Measurements from ENCODE around the gene SMARCC1. TPM values are rescaled to one million over a fixed set of nuclear protein-coding genes. Genes with fewer than 3 reads are reported as not detected.

Gene SMARCC1
- total RNA-seq, 2 experiments from 2014 or later, result 96.4 to 109 TPM

DNA sequence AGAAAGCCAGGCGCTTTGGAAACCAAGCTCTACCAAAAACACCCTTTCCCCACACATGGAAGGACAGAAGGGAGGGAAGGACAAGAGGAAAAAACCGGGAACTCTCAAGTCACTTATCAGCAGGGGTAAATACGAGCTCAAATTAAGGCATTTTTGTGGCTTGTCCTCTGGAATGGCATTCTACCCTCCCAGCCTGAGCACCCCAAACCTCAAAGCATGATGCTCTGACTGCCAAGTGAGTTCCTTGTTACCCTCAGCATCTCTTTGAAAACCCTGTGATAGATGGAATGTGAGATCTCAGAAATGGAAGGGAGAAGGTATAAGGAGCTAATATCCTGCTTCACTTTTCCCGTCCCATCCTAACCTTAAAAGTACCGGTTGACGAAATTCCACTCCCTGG lies 194.9 kb downstream of the SMARCC1 start:
- Mint-ChIP-seq H3K4me3 (no peak overlapping the region), H3K9me3 (no peaks in the 10 kb centered on the region), H3K36me3 (ENCODE audit: low read depth) (peaks cover 27% of the 10 kb centered on the region), H3K27ac (no peak overlapping the region), H3K4me1 (no peaks in the 10 kb centered on the region), H3K27me3 (no peaks in the 10 kb centered on the region)
- no peak for DNase-seq
- POLR2A ChIA-PET, result no interaction called here
- CTCF ChIA-PET, result interaction anchor here (0.6 to 1.3 kb wide), 3 partner anchors 11 to 426 kb away, joined by 3 to 4 read pairs (median 3); no protein-coding TSS in a partner anchor

DNA sequence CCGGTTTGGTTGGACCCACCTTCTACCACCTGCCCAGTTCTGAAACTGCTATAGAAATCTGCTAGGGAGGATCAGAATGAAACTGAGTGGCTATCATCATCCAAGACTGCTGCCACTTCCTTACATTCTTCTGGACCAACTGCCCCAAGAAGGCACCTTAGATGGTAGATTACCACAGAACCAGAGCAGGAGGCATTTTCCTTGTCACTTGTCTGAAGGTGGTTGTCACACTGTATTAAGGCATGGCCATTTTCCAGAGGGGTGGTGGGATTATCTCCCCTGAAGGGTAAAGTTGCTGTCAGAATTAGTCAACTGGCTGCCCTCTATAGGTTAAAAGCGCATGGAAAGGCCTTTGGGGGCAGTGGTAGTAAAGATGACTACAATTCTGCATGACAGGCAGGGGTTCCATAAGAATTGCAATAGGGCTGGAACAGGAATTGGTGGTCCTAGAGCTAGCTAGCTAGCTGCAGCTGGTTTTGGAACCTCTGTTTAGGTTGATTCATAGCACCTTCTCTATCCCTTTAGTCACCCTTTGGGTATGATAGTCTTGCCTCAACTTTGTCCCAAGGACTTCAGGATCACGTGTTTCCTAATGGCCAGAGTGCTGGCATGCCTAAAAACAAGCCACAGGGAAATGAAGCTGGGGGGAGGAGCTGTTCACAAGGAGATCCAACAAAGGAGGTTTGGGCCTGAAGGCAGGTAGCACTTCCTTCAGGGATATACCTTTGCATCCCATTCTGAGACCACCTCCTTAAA lies 198.2 kb downstream of the SMARCC1 start:
- CTCF ChIA-PET, result interaction anchor here (1.0 to 1.2 kb wide), 2 partner anchors 14 to 19 kb away, joined by 3 to 5 read pairs; no protein-coding TSS in a partner anchor
- no peaks in the 10 kb centered on the region for H3K4me1 Mint-ChIP-seq
- DNase-seq, result no peak
- H3K27me3 Mint-ChIP-seq, result peaks cover 20% of the 10 kb centered on the region
- no peak overlapping the region for H3K4me3 Mint-ChIP-seq
- no peak overlapping the region for H3K27ac Mint-ChIP-seq
- POLR2A ChIA-PET, result no interaction called here
- H3K9me3 Mint-ChIP-seq, result no peaks in the 10 kb centered on the region
- peaks cover 15% of the 10 kb centered on the region for H3K36me3 Mint-ChIP-seq (ENCODE audit: low read depth)

DNA sequence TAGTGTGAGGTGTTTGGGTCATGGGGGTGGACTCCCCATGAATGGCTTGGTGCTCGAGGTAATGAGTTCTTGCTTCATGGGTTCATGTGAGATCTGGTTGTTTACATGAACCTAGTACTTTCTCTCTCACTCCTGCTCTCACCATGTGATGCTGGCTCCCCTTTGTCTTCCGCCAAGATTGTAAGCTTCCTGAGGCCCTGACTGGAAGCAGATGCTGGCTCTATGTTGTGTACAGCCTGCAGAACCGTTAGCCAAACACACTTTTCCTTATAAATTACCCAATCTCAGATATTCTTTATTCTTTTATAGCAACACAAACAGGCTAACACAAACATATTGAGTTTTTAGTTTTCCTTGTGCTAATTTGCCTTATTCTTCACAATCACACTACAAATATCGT lies 199.9 kb downstream of the SMARCC1 start:
- DNase-seq, result no peak
- ChIA-PET CTCF (no interaction called here), POLR2A (no interaction called here)
- H3K4me1 Mint-ChIP-seq, result no peaks in the 10 kb centered on the region
- peaks cover 10% of the 10 kb centered on the region for H3K36me3 Mint-ChIP-seq (ENCODE audit: low read depth)
- peaks cover 24% of the 10 kb centered on the region for H3K27me3 Mint-ChIP-seq
- H3K27ac Mint-ChIP-seq, result no peak overlapping the region
- H3K4me3 Mint-ChIP-seq, result no peak overlapping the region
- H3K9me3 Mint-ChIP-seq, result no peaks in the 10 kb centered on the region

GRCh38 chr3:47581422-47581821 lies 200.3 kb downstream of the SMARCC1 start:
- Mint-ChIP-seq H3K9me3 (no peaks in the 10 kb centered on the region), H3K4me3 (no peak overlapping the region), H3K27me3 (peaks cover 24% of the 10 kb centered on the region), H3K27ac (no peak overlapping the region), H3K36me3 (ENCODE audit: low read depth) (peaks cover 9% of the 10 kb centered on the region), H3K4me1 (no peaks in the 10 kb centered on the region)
- DNase-seq, result no peak
- POLR2A ChIA-PET, result no interaction called here
- CTCF ChIA-PET, result no interaction called here

DNA sequence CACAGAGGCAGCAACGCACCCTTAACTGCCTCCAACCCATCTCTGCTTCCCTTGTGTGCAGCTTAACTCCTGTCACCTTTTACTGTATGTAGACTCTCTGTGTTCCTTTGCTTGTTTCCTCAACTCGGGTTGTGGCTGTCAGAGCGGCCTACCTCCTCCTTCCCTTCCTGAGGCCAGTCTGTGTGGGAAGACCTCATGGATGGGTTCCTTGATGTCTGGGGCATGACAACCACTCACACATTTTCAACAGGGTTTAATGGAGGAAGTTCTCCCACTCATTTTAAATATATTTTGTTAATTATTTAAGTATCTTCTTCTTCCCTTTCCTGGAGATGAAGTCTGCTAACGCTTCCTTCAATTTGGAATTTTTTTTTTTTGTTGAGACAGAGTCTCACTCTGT lies 201.2 kb downstream of the SMARCC1 start:
- peak overlapping the region; percentile 28 for H3K27ac Mint-ChIP-seq
- H3K4me1 Mint-ChIP-seq, result no peaks in the 10 kb centered on the region
- POLR2A ChIA-PET, result interaction anchor here (0.7 kb wide), 1 partner anchor 12 kb away, joined by 3 read pairs; no protein-coding TSS in a partner anchor
- H3K36me3 Mint-ChIP-seq (ENCODE audit: low read depth), result peaks cover 4% of the 10 kb centered on the region
- DNase-seq, result no peak
- CTCF ChIA-PET, result no interaction called here
- peak overlapping the region; percentile 14 for H3K4me3 Mint-ChIP-seq
- peaks cover 26% of the 10 kb centered on the region for H3K27me3 Mint-ChIP-seq
- H3K9me3 Mint-ChIP-seq, result no peaks in the 10 kb centered on the region

- Mint-ChIP-seq H3K27ac (peak overlapping the region; percentile 10), H3K4me3 (peak overlapping the region; percentile 14), H3K4me1 (no peaks in the 10 kb centered on the region), H3K9me3 (no peaks in the 10 kb centered on the region), H3K27me3 (peaks cover 30% of the 10 kb centered on the region), H3K36me3 (ENCODE audit: low read depth) (no peaks in the 10 kb centered on the region)
- no peak for DNase-seq
- ChIA-PET CTCF (no interaction called here), POLR2A (no interaction called here)
Measured at GRCh38 chr3:47579875-47580274, 201.8 kb downstream of the SMARCC1 start.

GRCh38 chr3:47578691-47579632 lies 202.7 kb downstream of the SMARCC1 start, which contains the start of gene CSPG5:
Gene CSPG5, minus strand, starts transcription at chr3:47578865. Its CDS starts 172 bp downstream, at chr3:47578693.
- DNase-seq, result peak; percentile 32
- Mint-ChIP-seq H3K27ac (no peak within 1 kb of the TSS), H3K4me1 (no peaks in the 10 kb centered on the region), H3K9me3 (no peaks in the 10 kb centered on the region), H3K27me3 (peaks cover 35% of the 10 kb centered on the region), H3K36me3 (ENCODE audit: low read depth) (no peaks in the 10 kb centered on the region), H3K4me3 (peak within 1 kb of the TSS; percentile 63)
- POLR2A ChIA-PET, result no interaction called here
- CTCF ChIA-PET, result no interaction called here

DNA sequence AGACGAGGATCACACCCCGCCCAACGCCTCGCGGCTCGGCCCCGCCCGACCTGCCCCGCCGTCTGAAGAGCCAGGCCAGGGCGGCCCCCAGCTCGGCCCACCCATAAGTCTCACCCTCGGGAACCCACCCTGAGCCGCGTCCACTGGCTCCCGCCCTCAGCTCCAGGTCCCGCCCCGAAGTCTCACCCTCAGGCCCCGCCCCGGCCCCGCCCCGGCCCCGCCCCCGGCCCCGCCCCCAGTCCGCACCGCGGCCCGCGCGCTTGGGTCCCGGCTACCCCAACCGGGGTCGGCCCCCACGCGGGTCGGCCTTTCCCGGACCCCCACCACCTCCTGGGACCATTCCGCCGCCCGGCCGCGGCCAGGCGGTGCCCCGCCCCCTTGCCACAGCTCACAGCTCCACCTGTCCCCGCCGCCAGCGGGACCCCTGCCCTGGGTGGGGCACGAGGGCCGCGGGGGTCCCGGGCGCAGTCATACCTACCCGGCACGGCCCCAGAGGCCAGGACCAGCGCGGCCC lies 203.5 kb downstream of the SMARCC1 start:
- H3K4me3 Mint-ChIP-seq, result peak overlapping the region; percentile 63

GRCh38 chr3:47577583-47578118 lies 204.0 kb downstream of the SMARCC1 start:
- H3K27me3 Mint-ChIP-seq, result peaks cover 43% of the 10 kb centered on the region
- peak; percentile 11 for DNase-seq
- CTCF ChIA-PET, result interaction anchor here (0.5 to 1.2 kb wide), 2 partner anchors 29 to 54 kb away, joined by 3 read pairs; no protein-coding TSS in a partner anchor
- no peaks in the 10 kb centered on the region for H3K4me1 Mint-ChIP-seq
- POLR2A ChIA-PET, result no interaction called here
- H3K27ac Mint-ChIP-seq, result no peak overlapping the region
- no peaks in the 10 kb centered on the region for H3K9me3 Mint-ChIP-seq
- peak overlapping the region; percentile 63 for H3K4me3 Mint-ChIP-seq
- H3K36me3 Mint-ChIP-seq (ENCODE audit: low read depth), result no peaks in the 10 kb centered on the region

More for the DNA sequence above, 203.5 kb downstream of the SMARCC1 start:
- H3K27me3 Mint-ChIP-seq, result peaks cover 38% of the 10 kb centered on the region
- ChIA-PET CTCF (interaction anchor here (0.5 to 1.2 kb wide), 2 partner anchors 28 to 54 kb away, joined by 3 read pairs; no protein-coding TSS in a partner anchor), POLR2A (no interaction called here)
- H3K36me3 Mint-ChIP-seq (ENCODE audit: low read depth), result no peaks in the 10 kb centered on the region
- H3K9me3 Mint-ChIP-seq, result no peaks in the 10 kb centered on the region
- DNase-seq, result peak; percentile 58
- no peak overlapping the region for H3K27ac Mint-ChIP-seq
- no peaks in the 10 kb centered on the region for H3K4me1 Mint-ChIP-seq

DNA sequence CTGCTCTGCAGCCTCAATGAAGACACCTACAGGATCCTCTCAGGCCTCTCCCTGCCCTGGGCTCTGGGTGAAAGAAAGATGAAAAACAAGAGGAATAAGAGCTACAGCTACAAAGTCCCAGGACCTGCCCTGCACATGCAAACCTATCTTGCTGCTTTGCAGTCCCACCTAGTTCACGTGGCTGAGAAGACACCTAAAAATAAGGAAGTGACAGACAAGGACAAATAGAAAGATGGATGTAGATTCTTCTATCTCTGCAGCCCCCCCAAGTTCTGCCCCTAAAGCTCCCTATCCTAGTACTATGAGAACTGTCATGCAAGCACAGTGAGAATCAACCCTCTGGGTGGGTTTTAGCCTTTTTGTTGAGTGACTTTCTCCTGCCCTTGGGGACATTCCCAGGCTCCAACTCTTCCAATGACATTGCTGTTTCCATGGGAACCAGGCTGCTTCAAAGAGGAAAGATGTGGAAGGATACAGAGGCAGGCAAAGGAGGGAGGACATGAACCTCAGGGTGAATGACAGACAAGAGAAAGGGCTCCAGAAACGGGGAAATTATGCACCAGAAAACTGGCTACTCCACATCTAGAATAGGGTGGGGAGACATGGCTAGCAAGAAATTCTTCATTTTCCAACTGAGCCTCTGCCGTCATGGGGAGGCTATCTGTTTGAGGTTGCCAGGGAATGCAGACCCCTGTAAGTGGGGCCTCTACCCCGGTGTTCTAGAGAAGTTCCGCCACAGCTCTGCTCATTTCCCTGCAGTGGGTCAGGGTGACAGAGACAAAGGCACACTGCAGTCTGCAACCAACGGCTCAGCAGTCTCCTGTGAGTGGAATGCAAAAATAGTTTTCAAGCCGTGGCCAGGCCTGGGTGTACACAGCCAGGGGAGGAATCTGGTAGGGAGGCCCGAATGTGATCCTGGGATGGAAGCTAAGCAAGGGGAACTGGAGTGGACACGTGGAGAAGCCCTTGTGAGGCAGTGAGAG lies 208.2 kb downstream of the SMARCC1 start:
- DNase-seq, result no peak
- Mint-ChIP-seq H3K27me3 (peaks cover 37% of the 10 kb centered on the region), H3K36me3 (ENCODE audit: low read depth) (no peaks in the 10 kb centered on the region), H3K9me3 (no peaks in the 10 kb centered on the region), H3K4me1 (no peaks in the 10 kb centered on the region), H3K27ac (no peak overlapping the region), H3K4me3 (no peak overlapping the region)
- POLR2A ChIA-PET, result no interaction called here
- CTCF ChIA-PET, result interaction anchor here (0.6 to 1.4 kb wide), 2 partner anchors 44 to 152 kb away, joined by 3 read pairs; no protein-coding TSS in a partner anchor

- Mint-ChIP-seq H3K4me1 (no peaks in the 10 kb centered on the region), H3K27me3 (peaks cover 33% of the 10 kb centered on the region), H3K4me3 (no peak overlapping the region), H3K27ac (no peak overlapping the region), H3K36me3 (ENCODE audit: low read depth) (no peaks in the 10 kb centered on the region), H3K9me3 (no peaks in the 10 kb centered on the region)
- POLR2A ChIA-PET, result no interaction called here
- CTCF ChIA-PET, result interaction anchor here (0.8 to 1.4 kb wide), 2 partner anchors 16 to 150 kb away, joined by 3 read pairs; no protein-coding TSS in a partner anchor
- DNase-seq, result no peak
Measured at GRCh38 chr3:47571391-47572175, 210.1 kb downstream of the SMARCC1 start.
